ENCODE data around the gene MUTYH.
"Not testable (repeated sequence)": the region's sequence is repeated elsewhere in the genome, so short reads cannot be mapped to it uniquely, and the experiment has no call there.

Gene MUTYH

DNA sequence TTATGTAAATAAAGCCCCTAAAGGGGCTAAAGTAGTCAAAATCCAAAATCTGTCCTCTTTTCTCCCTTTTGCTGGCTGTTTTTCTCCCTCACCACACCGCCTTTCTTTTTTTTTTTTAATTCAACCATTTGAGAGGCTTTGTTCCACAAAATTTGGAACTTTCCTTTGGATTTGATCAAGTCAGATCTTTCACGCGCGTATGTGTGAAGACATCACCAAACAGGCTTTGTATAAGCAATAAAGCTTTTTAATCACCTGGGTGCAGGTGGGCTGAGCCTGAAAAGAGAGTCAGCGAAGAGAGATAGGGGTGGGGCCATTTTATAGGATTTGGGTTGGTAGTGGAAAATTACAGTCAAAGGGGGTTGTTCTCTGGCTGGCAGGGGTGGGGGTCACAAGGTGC lies 18.8 kb downstream of the MUTYH start:
- DNase-seq (ENCODE audit: low read depth): no peak

DNA sequence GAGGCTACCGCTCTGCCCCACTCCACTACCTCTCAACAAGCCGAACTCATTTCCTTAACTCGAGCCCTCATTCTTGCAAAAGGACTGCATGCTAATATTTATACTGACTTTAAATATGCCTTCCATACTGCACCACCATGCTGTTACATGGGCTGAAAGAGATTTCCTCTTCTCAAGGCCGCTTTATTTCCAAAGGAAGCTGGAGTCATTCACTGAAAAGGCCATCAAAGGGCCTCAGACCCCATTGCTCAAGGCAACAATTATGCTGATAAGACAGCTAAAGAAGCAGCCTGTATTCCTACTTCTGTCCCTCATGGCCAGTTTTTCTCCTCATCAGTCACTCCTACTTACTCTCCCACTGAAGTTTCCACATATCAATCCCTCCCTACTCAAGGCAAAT lies 20.5 kb downstream of the MUTYH start:
- no peak for DNase-seq (ENCODE audit: low read depth)

DNA sequence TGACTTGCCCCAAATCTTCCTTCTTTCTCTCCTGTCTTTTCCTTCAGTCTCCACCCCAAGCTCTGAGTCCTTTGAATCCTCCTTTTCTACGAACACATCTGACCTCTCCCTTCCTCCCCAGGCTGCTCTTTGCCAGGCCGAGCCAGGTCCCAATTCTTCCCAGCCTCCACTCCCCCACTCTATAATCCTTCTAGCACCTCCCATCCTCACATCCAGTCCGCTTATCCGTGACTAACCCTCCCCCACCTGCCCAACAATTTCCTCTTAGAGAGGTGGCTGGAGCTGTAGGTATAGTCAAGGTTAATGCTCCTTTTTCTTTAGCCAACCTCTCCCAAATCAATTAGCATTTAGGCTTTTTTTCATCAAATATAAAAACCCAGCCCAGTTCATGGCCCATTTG lies 23.1 kb downstream of the MUTYH start:
- no peak for DNase-seq (ENCODE audit: low read depth)

DNA sequence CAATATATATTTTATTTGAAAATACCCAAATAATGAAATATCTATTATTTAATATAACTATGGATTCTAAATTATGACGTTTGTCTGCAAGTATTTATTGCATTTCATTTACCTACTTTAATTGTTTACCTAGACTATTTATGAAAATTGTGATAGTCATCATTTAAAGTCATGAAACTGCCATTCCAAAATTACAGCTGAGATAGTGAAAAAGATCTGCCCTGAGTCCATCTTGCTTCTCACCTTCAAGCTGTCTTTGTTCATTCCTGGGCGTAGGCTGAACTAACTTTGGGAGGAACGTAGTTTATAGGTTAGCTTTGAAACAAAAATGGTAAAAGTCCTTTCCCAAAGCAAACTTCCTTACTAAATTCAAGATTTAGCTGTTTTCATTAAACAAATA lies 26.0 kb downstream of the MUTYH start:
- no peak for DNase-seq (ENCODE audit: low read depth)

DNA sequence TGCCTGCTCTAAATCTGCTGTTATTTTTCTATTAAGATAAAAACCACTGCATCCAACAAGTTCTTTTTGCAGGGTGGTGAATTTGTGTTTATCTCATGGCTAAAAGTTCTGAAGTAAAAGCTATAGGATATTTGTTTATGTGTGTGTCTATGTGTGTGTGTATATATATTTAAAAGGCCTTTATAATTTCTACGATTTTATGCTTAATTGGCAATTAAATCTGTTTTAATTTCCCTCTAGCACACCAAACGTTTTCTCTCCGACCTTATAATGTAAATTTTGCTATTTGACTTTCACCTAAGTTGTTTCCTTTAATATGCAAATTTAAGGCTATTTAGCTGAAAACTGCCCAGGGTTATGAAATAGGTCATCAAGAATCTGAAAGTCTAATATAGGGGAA lies 33.3 kb downstream of the MUTYH start:
- no peak for DNase-seq (ENCODE audit: low read depth)

DNA sequence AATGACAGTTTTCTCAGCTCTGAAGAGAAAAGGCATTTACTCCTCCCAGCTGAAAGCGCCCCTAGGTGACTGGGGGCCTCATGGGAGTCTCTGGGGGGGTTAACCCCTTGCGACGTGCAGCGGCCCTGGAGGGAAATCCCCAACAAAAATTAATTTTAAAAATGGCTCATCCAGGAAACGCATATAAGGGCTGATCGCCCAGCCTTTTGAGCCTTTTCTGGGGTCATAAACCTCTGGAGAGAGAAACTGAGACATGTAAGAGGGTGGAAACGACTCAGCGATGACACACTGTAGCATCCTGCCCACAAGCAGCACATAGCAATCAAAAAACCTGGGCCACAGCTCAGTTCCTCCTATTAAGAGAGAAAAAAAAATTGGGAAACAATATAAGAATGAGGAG lies 33.9 kb downstream of the MUTYH start:
- DNase-seq (ENCODE audit: low read depth): peak; percentile 47

DNA sequence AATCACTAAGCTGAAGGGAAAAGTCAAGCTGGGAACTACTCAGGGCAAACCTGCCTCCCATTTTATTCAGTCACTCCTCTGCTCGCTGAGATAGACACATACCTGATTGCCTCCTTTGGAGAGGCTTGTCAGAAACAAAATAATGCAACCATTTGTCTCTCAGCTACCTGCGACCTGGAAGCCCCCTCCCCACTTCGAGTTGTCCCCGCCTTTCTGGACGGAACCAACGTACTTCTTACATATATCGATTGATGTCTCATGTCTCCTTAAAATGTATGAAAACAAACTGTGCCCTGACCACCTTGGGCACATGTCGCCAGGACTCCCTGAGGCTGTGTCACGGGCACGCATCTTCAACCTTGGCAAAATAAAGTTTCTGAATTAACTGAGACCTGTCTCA lies 35.0 kb downstream of the MUTYH start:
- DNase-seq (ENCODE audit: low read depth): no peak

DNA sequence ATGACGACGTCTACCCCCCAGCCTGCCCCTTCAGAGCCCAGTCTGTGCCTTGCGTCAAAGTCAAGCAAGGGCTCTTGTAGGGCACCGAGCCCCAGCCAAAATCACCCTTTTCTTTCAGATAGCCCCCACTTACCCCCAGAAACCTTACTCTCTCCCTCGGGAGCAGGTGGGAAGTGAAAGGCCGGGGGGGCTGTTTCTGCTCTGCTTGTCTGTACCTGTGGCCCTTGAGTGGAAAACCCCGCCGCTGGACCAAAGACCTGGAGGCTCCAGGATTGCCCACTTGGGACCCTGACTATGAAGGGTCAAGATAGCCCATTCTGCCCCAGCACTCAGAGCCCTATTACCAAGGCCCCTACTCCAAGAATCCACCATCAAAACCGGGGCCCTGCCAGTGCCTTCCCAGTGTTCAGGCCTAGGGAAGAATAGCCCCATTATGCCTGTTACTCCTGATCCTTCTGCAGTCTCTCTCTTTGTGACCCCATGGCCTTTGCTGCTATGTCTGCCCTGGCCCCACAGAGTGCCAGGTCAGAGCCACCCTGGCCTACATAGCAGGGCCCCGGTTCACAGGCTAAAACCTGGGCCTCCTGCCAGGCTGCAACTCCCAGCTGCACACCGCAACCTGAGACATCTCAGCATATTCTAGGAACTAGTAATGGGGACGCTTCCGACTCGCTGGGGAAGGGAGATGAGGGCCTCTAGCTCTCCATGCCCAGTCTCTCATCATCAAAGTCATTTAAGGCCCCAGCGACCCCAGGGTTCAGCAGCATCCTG lies 35.7 kb downstream of the MUTYH start:
- no peak for DNase-seq (ENCODE audit: low read depth)

DNA sequence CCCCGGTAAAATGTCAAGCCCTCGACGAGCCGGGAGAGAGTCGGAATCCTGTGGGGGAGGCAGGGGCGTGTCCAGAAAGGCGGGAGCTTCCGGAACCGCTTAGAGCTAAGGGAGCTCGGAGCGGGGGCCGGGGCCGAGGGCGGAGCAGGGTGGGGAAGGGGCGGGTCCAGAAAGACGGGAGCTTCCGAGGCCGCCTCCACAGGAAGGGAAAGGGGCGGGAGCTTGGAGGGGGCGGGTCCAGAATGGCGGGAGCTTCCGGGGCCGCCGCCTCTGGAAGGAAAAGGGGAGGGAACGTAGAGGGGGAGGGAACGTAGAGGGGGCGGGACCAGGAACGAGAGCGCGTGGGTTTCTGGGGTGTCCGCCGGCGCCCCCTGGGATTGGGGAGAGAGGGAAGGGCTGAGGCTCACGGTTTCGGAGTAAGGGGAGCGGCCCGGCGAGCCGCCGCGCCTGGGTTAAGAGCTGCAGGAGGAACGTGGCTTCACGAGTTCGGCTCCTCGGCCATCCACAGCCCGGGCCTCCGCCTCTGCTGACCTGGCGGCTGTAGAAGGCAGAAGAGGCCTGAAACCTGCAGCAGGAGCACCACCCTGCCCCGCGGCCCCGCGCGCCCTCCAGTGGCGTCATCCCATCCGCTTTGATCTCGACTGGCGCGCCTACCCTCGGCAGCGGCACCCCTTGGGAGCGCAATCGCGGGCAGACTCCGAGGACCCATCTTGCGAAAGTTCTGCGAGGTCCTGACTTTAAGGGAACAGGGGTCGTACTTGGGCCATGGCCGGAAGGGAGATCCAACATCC lies 36.5 kb downstream of the MUTYH start:
- peak; percentile 99 for DNase-seq (ENCODE audit: low read depth)

DNA sequence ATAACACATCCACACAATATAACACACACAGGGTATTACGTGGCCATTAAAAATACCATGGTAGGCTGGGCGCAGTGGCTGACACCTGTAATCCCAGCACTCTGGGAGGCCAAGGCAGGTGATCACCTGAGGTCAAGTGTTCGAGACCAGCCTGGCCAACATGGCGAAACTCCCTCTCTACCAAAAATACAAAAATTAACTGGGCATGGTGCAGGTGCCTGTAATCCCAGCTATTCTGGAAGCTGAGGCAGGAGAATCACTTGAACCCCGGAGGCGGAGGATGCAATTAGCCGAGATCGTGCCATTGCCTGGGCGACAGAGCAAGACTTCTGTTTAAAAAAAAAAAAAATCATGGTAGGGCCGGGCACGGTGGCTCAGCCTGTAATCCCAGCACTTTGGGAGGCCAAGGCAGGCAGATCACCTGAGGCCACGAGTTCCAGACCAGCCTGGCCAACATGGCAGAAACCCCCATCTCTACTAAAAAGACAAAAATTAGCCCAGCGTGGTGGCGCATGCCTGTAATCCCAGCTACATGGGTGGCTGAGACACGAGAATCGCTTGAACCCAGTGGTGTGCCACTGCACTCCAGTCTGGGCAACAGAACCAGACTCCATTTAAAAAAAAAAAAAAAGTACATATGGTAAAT lies 37.6 kb downstream of the MUTYH start:
- no peak for DNase-seq (ENCODE audit: low read depth)

DNA sequence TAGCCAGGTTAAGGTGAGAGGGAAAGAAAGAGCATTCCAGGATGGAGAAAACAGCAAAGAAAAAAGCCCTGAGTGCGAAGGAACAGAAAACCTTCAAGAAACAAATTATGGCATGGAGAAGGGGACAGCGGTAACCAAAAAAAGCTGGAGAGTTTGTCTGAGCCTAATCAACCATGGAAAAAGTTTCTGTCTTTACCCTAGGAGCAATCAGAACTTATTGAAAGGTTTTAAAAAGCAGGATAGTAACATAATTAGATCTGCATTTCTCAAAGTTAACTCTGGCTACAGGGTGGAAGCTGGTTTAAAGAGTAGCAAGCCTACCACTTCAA lies 39.6 kb downstream of the MUTYH start:
- DNase-seq (ENCODE audit: low read depth): no peak

DNA sequence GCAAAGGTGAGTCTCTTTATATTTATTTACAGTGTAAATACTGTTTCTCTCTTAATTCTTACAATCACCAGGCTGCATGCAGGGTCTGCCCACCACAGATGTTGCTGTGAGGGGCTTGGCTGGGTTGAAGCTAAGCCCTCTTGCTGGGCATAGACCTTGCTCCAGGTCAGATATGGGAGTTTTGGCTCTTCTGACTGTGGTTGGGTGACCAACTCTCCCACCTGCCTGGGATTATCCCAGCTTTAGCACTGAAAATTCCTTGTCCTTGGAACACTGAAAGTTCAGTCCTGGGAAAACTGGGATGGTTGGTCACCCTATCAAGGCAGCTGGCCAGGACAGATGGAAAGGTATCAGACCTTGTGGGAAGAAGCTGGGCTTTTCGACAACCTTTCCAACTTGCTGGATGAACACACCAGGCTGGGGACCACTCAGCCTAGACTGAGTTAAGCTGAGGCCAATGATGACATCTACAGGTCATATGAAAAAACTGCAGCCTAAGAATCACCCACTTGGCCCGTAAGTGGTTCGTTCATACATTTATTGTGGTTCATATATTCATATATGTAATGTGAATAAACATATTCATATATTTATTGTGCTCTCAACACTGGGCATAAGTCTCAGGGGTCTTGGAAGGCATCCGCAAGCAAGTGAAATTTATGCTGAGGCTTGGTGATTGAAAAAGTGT lies 40.1 kb downstream of the MUTYH start:
- DNase-seq (ENCODE audit: low read depth): peak; percentile 23

DNA sequence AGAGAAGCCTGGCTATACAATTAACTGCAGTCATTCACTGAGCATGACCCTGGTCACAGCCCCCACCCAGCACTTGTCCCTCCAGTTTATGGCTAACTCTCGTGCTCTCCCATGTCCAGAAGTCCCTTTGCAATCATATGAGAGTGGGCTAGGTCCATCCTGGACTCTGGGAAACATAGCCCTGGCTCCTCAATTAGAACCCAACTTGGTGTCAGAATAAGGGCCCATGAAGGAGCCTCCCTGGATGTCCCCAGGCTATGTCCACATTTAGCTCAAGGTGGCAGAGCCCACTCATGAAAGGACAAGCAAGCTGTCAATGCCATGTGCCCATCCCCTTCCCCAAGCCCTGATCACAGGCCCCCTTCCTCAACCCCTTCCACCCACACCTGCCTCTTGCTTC lies 40.9 kb downstream of the MUTYH start:
- DNase-seq (ENCODE audit: low read depth): no peak

DNA sequence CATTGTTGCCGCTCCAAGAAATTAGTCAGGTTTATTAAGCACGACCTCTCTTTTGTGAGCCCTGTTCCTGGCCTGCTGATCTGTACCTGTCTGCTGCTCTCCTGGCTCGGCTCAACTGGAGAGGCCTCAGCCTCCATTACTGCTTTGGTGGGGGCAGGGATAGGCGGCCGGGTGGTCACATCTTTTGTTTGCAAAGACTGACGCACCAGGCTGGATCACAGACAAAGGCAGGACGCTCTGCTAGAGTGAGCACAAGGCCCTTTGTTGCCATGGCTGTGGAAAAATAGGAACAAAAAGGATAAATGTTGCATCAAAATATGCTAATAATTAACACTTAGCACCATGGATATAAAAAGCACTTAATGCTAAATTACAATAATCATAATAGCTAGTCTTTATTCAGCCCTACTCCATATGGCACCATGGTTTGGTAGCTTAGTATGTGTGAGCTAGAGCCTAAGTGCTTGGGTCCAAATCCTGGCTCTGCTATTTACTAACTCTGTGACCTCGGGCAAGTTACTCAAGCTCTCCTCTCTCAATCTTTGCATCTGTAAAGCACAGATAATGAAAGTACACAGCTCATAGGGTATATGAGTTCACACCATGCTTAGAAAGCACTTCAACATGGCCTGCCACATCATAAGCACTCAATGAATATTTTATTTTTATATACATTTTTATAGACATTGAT lies 42.4 kb downstream of the MUTYH start:
- DNase-seq (ENCODE audit: low read depth): no peak

DNA sequence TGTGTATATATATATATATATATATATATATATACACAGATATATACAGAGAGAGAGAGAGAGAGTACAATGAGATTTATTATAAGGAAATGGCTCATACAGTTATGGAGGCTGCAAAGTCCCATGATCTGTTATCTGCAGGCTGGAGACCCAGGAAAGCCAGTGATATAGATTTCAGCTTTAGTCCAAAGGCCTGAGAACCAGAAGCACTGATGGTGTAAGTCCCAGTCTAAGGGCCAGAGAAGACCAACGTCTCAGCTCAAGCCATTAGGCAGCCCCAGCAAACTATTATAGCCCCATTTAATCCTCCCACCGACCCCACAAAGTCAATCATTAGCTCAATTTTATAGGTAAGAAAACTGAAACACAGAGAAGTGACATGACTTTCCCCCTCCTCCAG lies 48.5 kb downstream of the MUTYH start:
- DNase-seq (ENCODE audit: low read depth): no peak

DNA sequence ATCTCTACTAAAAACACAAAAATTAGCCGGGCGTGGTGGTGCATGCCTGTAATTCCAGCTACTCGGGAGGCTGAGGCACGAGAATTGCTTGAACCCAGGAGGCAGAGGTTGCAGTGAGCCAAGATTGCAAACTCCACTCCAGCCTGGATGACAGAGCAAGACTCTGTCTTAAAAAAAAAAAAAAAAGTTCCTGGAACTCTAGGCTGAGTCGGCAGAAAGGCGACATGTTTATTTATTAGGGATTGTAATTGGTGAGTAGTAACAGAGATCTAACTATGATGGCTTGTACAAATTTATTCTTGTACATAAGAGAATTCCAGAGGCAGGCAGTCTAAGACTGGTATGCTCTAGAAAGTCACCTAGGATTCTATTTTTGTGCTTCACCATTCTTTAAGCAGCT lies 49.2 kb downstream of the MUTYH start:
- DNase-seq (ENCODE audit: low read depth): not testable (repeated sequence)

DNA sequence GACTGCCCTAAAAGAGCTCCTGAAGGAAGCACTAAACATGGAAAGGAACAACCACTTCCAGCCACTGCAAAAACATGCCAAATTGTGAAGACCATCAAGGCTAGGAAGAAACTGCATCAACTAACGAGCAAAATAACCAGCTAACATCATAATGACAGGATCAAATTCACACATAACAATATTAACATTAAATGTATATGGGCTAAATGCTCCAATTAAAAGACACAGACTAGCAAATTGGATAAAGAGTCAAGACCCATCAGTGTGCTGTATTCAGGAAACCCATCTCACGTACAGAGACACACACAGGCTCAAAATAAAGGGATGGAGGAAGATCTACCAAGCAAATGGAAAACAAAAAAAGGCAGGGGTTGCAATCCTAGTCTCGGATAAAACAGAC lies 53.7 kb downstream of the MUTYH start:
- DNase-seq (ENCODE audit: low read depth): not testable (repeated sequence)

DNA sequence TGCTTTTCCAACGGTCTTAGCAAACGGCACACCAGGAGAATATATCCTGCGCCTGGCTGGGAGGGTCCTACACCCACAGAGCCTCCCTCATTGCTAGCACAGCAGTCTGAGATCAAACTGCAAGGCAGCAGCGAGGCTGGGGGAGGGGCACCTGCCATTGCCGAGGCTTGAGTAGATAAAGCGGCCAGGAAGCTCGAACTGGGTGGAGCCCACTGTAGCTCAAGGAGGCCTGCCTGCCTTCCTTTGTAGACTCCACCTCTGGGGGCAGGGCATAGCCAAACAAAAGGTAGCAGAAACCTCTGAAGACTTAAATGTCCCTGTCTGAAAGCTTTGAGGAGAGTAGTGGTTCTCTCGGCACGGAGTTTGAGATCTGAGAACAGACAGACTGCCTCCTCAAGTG lies 55.4 kb downstream of the MUTYH start:
- not testable (repeated sequence) for DNase-seq (ENCODE audit: low read depth)

DNA sequence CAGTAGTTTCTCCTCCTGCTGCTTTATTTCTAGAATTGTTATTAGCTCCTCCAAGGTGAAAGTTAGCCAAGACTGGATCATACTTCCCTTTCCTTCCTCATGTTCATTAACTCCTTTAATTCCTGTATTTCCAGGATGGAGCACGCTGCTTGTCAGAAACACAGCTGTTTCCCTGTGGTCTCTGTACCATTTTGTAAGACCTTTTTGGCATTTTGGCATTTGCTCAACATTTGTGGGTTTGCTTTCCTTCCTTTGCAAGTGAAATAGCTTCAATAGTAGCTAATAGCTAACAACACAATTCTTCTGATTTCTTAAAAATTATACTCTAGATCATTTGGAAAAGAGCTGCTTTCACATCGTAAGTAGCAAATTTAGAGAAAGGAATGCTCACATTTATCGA lies 57.9 kb downstream of the MUTYH start:
- no peak for DNase-seq (ENCODE audit: low read depth)

All from activated T-cell treated with anti-CD3 and anti-CD28 coated beads for 24 hours (primary cell).